LHCN-M2 (cell line): ENCODE data around the gene CNTN5. TPM values are rescaled to one million over a fixed set of nuclear protein-coding genes. Genes with fewer than 3 reads are reported as not detected.
"Not testable (repeated sequence)": the region's sequence is repeated elsewhere in the genome, so short reads cannot be mapped to it uniquely, and the experiment has no call there.

Experiments
- DNase-seq: peaks from one replicate; pipeline ENCODE4 v3.0.0-alpha.2; 2012; ENCODE audit warnings: low read depth
- polyA plus RNA-seq: library from polyadenylated mRNA; unstranded; fragments of >200 nt; gene quantifications from one replicate; pipeline ENCODE4 v1.2.1, GENCODE V29; 2012; ENCODE audit warnings: missing spikeins
- total RNA-seq: library from RNA; depleted of rRNA; stranded (reverse); fragments of >200 nt; gene quantifications from 2 replicates; pipeline ENCODE4 v1.2.3, GENCODE V29; 2014; rRNA removed

CNTN5 gene
- 0.69 TPM in 1 of 2 replicates, not detected in the other for total RNA-seq
- 0.07 TPM for polyA plus RNA-seq

GRCh38 chr11:99020352-99021225 lies at the start of gene CNTN5:
Gene CNTN5 (plus strand): TSS chr11:99020949.
- peak; percentile 47 for DNase-seq

GRCh38 chr11:98979205-98979604 lies 41.5 kb upstream of the CNTN5 start:
- no peak for DNase-seq

- peak; percentile 38 for DNase-seq
These were observed 4.9 kb upstream of the CNTN5 start for GRCh38 chr11:99015634-99016454.

GRCh38 chr11:99019696-99020095 lies 1.1 kb upstream of the CNTN5 start:
- DNase-seq, result no peak

GRCh38 chr11:99037057-99037456 lies 16.3 kb downstream of the CNTN5 start:
- DNase-seq, result no peak

- DNase-seq, result no peak
These were observed 42.6 kb downstream of the CNTN5 start for GRCh38 chr11:99063331-99063730.

GRCh38 chr11:99065121-99065520 lies 44.4 kb downstream of the CNTN5 start:
- no peak for DNase-seq

- no peak for DNase-seq
These were observed 46.0 kb downstream of the CNTN5 start for GRCh38 chr11:99066618-99067317.

GRCh38 chr11:99068832-99069231 lies 48.1 kb downstream of the CNTN5 start:
- DNase-seq, result no peak

GRCh38 chr11:99069856-99070444 lies 49.2 kb downstream of the CNTN5 start:
- DNase-seq, result peak; percentile 43

- DNase-seq, result no peak
These were observed 58.8 kb downstream of the CNTN5 start for GRCh38 chr11:99079576-99079975.

GRCh38 chr11:99080154-99080553 lies 59.4 kb downstream of the CNTN5 start:
- DNase-seq, result no peak

GRCh38 chr11:99098258-99098657 lies 77.5 kb downstream of the CNTN5 start:
- DNase-seq, result no peak

- peak; percentile 58 for DNase-seq
These were observed 78.0 kb downstream of the CNTN5 start for GRCh38 chr11:99098751-99099150.

- DNase-seq, result peak; percentile 5
These were observed 96.9 kb downstream of the CNTN5 start for GRCh38 chr11:99117603-99118002.

- not testable (repeated sequence) for DNase-seq
These were observed 113.1 kb downstream of the CNTN5 start for GRCh38 chr11:99133862-99134261.

GRCh38 chr11:99135508-99135907 lies 114.8 kb downstream of the CNTN5 start:
- DNase-seq, result no peak

- no peak for DNase-seq
These were observed 121.5 kb downstream of the CNTN5 start for GRCh38 chr11:99142237-99142636.

GRCh38 chr11:99148352-99148751 lies 127.6 kb downstream of the CNTN5 start:
- DNase-seq, result no peak

- no peak for DNase-seq
These were observed 133.5 kb downstream of the CNTN5 start for GRCh38 chr11:99154277-99154676.

GRCh38 chr11:99160447-99160846 lies 139.7 kb downstream of the CNTN5 start:
- no peak for DNase-seq
